HPDE6-E6E7 (cell line): ENCODE measurements around the gene NPEPL1.
"Not testable (repeated sequence)": the region's sequence is repeated elsewhere in the genome, so short reads cannot be mapped to it uniquely, and the experiment has no call there.

Source experiments
- DNase-seq: peaks from one replicate; pipeline ENCODE4 v3.0.0; 2011; ENCODE audit warnings: missing footprints; ENCODE audit errors: extremely low spot score

The NPEPL1 gene

GRCh38 chr20:58742668-58743566, 50.3 kb downstream of the NPEPL1 start:
- DNase-seq = no peak

- DNase-seq = no peak
These were observed 51.4 kb downstream of the NPEPL1 start for GRCh38 chr20:58743929-58744534.

GRCh38 chr20:58744836-58745235, 52.2 kb downstream of the NPEPL1 start:
- no peak for DNase-seq

GRCh38 chr20:58745391-58745790, 52.8 kb downstream of the NPEPL1 start:
- DNase-seq = no peak

- DNase-seq = no peak
These were observed 54.0 kb downstream of the NPEPL1 start for GRCh38 chr20:58746620-58747019.

- no peak for DNase-seq
These were observed 54.6 kb downstream of the NPEPL1 start for GRCh38 chr20:58747211-58747610.

- no peak for DNase-seq
These were observed 56.0 kb downstream of the NPEPL1 start for GRCh38 chr20:58748618-58749017.

GRCh38 chr20:58749098-58749769, 56.6 kb downstream of the NPEPL1 start:
- DNase-seq = no peak

GRCh38 chr20:58749979-58750378, 57.4 kb downstream of the NPEPL1 start:
- no peak for DNase-seq

- DNase-seq = not testable (repeated sequence)
These were observed 58.1 kb downstream of the NPEPL1 start for GRCh38 chr20:58750706-58751105.

- no peak for DNase-seq
These were observed 59.4 kb downstream of the NPEPL1 start for GRCh38 chr20:58751979-58752378.

- DNase-seq = no peak
These were observed 60.0 kb downstream of the NPEPL1 start for GRCh38 chr20:58752565-58752964.

- no peak for DNase-seq
These were observed 60.8 kb downstream of the NPEPL1 start for GRCh38 chr20:58753267-58753921.

GRCh38 chr20:58753922-58754551, 61.4 kb downstream of the NPEPL1 start:
- DNase-seq = no peak

- no peak for DNase-seq
These were observed 62.0 kb downstream of the NPEPL1 start for GRCh38 chr20:58754584-58754983.

GRCh38 chr20:58755062-58755697, 62.6 kb downstream of the NPEPL1 start:
- no peak for DNase-seq

- no peak for DNase-seq
These were observed 63.3 kb downstream of the NPEPL1 start for GRCh38 chr20:58755766-58756449.

- no peak for DNase-seq
These were observed 63.8 kb downstream of the NPEPL1 start for GRCh38 chr20:58756450-58756775.

- DNase-seq = not testable (repeated sequence)
These were observed 65.0 kb downstream of the NPEPL1 start for GRCh38 chr20:58757647-58758046.

GRCh38 chr20:58759947-58760346, 67.3 kb downstream of the NPEPL1 start:
- no peak for DNase-seq

- no peak for DNase-seq
These were observed 68.3 kb downstream of the NPEPL1 start for GRCh38 chr20:58760856-58761255.
